ENCODE measurements around the gene TBCCD1.

DNA sequence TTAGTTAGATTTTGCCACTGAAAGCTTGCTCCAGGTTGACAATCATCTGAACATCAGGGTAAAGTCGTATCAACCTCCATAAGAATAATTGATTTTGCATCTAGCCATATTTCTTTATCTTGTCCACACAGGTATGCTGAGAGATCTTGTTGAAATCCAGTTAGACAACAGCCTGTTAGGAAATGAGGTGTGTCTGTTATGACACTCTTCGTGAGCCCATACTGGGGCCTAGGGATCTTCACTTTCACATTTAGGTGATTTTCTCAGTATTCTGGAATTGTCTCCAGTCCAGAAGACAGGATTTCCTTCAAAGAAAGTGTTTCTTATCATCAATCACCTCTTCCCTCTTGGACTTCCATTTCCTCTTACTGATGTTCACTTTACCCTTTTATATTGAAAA, 21.5 kb upstream of the TBCCD1 start:
- TF ChIP-seq CTCF (IDR thresholded peaks at IDR 0.05) (no peak), POLR2A (IDR thresholded peaks at IDR 0.05) (no peak)
